Amygdala (tissue), 56 donors: Measurements from ENCODE around the gene MDFIC.

Source experiments
- DNase-seq, 56 donors: peaks; one replicate each; lab custom pipeline; 2025; lab: John Stamatoyannopoulos, UW

The MDFIC gene

DNA sequence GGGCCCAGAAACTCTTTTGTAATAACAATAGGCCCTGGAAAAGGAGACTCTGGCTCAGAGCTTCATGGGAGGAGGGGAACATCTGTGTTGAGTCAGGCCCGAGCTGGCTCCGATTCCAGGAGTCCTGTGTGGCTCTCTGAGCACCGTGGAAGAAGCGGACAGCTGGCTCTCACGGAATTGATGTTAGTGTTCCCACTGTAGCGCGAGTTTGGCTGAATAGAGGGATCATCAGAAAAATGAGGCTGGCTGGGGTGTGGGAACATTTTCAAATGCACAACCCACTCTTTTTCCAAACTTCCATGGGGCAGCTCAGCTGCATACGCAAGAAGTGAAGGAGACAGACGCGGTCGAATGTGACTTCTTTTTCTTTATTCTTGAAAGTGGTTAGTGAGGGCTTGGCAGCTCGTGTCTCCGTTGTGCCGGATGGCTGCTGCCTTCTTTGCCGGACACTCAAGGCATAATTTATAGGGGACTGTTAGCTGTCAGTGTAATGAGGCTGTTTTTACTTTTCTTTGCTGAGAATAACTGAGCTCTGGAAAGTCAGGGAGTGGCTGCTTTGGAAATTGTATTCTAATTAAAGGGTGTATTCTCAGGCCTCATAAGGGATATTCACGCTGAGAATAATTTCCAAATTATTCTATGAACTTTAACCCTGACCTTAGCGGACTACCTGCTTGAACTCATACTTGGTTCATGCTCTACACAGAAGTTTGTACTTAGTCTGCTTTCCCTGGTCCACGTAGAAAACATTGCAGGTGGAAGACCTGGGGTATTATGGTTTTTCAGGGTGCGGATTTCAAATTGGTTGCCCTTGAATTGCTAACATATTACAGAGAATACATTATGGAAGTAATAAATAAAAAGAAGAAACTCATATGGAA is 23.1 kb downstream of the MDFIC start:
- peak in 6 of 56 donors; percentile 1 to 23 (median 8) for DNase-seq

DNA sequence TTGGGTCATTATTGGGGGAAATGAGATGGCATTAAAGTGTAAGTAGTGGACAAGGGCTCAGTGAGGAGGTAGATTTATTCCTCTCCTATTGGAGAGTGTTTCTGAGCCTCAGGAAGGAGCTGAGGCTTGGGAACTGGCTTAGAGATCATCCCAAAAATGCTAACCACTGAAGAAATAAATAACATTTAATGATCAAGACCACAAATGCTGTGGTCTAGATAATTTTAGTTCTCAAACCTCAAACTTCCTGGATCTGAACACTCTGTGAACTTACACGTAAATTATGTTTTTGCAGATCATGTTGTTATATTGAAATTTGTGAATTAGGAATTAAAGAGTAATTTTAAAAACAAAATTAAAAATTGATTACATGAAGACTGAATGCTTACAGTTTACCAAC is 27.3 kb downstream of the MDFIC start:
- no peak for DNase-seq

GRCh38 chr7:114952296-114952695 is 30.4 kb downstream of the MDFIC start:
- DNase-seq = peak in 1 of 56 donors; percentile 1

DNA sequence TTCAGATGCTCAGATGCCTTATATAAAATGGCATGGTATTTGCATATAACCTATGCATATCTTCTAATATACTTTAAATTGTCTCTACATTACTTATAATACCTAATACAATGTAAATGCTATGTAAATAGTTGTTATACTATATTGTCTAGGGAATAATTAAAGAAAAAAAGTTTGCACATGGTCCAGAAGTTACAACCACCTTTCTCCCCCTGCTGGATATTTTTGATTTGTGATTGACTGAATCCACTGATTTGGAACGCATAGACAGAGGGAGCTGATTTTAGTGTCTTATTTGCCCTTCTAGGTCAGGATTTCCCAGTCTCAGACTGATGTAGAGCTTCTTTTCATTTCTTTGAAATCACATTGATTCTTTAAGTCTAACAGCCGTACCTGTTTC is 31.8 kb downstream of the MDFIC start:
- DNase-seq = no peak

DNA sequence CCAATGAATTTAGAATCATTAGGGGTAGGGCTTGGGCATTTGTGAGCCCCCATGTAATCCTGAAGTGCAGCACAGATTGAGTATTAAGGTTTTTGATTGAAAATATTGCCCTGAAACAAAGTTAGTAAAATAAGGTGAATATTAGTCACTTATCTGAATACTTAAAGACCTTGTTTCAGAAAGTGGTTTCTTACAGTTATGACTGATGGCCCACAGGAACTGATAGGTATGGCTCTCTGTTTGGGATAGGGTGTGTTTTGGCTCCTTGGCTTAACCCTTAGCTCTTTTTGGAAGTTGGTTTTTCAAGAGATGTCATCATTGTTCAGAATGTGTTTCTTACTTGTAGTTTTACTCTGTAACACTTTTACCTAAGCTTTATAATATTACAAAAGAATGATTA is 34.8 kb downstream of the MDFIC start:
- DNase-seq = no peak

DNA sequence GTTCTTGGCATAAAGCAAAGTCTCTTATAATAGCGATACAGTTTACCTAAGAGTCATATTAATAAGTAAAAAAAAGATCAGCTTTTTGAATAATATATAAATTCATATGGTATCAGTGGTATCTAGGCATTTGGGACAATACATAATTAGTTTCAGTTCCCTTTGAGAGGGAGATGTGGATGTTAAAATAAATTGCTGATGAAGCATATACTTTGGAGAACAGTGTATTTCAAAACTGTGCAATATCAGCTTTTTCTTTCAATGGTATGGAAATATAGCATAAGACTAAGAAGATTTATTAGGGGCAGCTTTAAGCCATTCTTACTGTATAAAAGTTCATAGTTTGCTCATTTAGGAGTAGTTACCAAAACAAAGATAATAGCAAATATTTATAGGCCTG is 35.5 kb downstream of the MDFIC start:
- no peak for DNase-seq

DNA sequence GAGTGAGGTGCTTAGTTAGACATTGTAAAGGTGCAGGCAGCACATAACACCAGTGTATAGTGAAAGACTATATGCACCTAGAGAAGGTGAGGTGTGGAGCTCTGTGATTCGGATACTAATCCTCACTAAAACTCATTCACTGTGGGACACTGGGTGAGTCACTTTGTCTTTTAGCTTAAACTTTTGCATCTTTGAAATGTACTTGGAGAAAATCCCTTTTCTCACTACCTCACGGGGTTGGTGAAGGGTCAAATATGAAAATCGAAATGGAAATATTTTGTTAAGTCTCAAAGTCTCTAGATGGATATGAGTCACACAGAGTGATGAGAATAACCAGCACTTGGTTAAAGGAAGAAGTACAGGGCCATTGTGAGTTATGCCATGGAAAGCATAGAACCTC is 38.0 kb downstream of the MDFIC start:
- no peak for DNase-seq

DNA sequence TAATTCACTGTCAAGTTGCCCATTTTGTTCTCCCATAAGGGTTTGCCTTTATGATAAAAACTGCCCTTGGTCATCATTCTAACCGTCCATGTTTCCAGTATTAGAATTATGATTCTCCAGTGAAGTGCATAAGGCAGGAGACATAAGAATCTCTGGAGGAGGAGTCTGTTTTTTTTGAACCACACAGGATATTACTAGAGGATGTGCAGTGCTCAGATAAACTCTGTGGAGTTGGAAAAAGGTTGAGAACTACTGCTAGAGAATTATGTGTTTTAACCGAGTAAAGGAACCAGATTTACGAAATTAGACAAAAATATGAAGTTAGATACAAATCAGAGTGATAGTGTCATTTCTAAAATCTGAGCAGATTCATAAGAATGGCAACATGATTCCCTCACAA is 40.5 kb downstream of the MDFIC start:
- no peak for DNase-seq

GRCh38 chr7:114966156-114966555 is 44.3 kb downstream of the MDFIC start:
- no peak for DNase-seq

DNA sequence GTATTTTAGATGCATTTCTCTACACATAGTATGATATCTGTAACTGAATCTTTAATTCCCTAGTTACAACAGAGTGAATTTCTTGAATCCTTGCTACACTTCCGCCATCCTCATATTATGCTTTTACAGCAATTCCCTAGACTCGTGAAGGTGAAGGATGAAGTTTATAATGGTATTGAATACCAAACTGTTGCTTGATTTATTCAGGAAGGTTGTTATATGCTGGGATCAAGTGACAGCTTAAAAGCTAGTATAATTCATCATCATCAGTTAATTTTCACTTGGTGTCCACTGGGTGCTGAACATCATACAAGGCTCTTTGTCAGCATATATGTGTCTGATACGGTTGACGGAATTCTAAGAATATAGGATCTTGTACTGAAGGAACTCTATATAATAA is 47.2 kb downstream of the MDFIC start:
- no peak for DNase-seq

- no peak for DNase-seq
Measured at GRCh38 chr7:114970308-114970707, 48.4 kb downstream of the MDFIC start.

DNA sequence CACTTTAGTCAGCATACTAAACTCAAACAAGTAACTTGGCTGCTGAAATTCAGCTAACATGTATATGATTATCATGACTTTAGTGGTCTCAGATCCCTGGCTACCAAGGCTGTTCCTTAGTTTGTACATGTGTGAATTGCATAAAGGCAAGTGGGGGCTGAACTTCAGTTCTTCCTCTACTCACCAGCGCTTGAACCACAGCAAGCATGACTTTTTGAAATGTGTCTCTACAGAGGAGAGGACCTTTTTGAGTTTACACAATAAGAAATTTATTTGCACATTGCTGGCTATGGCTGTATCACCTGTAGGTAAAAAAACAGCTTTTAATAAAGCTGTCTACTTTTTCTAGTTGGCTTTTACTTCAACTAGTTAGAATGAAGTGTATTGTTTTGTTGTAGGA is 48.8 kb downstream of the MDFIC start:
- no peak for DNase-seq

- no peak for DNase-seq
Measured at GRCh38 chr7:114972567-114972966, 50.7 kb downstream of the MDFIC start.

GRCh38 chr7:114973147-114973546 is 51.3 kb downstream of the MDFIC start:
- no peak for DNase-seq

- no peak for DNase-seq
Measured at GRCh38 chr7:114975401-114975800, 53.5 kb downstream of the MDFIC start.

DNA sequence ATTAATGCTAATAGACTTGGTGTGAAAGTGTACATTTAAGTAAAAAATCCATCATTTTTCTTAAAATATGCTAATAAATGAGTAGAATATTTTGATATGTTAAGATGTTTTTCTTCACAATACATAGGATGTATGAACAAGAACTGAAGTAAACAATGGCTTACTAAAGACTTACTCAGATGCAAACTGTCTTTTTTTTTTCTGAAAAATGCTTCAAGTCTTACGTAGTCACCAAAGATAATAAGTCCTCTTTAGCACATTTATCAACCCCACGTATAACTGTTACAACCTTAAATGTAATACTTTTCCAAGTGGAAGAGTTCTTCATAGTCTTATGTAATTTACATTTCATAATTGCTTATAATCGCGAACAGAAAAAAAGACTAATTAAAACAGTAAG is 54.8 kb downstream of the MDFIC start:
- DNase-seq = no peak

DNA sequence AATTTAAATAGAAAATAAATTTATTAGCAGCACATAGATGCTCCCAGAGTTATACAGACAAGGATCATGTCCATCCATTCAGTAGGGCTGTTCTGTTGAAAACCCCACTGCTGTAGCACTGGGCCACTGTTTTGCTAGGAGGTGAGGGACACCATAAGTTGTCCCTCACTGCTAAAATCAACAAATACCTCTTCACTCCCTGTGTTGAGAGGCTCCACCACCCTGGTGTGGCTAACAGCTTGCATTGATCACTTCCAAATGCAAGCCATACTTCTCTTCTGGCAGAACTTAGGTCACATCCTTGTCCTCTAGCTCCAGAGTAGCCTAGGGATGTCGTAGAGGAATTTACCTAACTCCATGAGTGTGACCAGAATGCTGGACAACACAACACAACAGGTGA is 55.4 kb downstream of the MDFIC start:
- DNase-seq = no peak

- no peak for DNase-seq
Measured at GRCh38 chr7:114979388-114979787, 57.5 kb downstream of the MDFIC start.

GRCh38 chr7:114979803-114980507 is 58.1 kb downstream of the MDFIC start:
- DNase-seq = no peak

GRCh38 chr7:114981323-114981722 is 59.4 kb downstream of the MDFIC start:
- DNase-seq = no peak

GRCh38 chr7:114985116-114985715 is 63.3 kb downstream of the MDFIC start:
- no peak for DNase-seq
